ENCODE data around the gene GRM5. TPM values are rescaled to one million over a fixed set of nuclear protein-coding genes. Genes with fewer than 3 reads are reported as not detected.
"Not testable (repeated sequence)": the region's sequence is repeated elsewhere in the genome, so short reads cannot be mapped to it uniquely, and the experiment has no call there.

Gene GRM5
- total RNA-seq, 2 donors from 2014 or later = 0.33 TPM; not detected in 1

GRCh38 chr11:88909500-88909899 lies 156.3 kb downstream of the GRM5 start:
- ATAC-seq (no peak), DNase-seq (no peak)
- no peaks in the 10 kb centered on the region for H3K36me3 ChIP-seq (replicated peaks in 1 of 2; ENCODE audit: insufficient read depth in 1 of 2, low read depth in 2 of 2)
- H3K27ac ChIP-seq = no peak overlapping the region
- 59% methylated on average over 2 of the region's 2 CpGs for WGBS, 2 donors
- intact Hi-C loops (cut with DNase I) = no loop called here
- no peaks in the 10 kb centered on the region for H3K27me3 ChIP-seq
- no peak overlapping the region for H3K4me3 ChIP-seq
- no peaks in the 10 kb centered on the region for H3K9me3 ChIP-seq
- TF ChIP-seq POLR2A (IDR thresholded peaks at IDR 0.05) (no peak), CTCF (IDR thresholded peaks at IDR 0.05) (no peak)
- no peaks in the 10 kb centered on the region for H3K4me1 ChIP-seq

GRCh38 chr11:88901436-88901835 lies 164.3 kb downstream of the GRM5 start:
- H3K27ac ChIP-seq; H3K4me3 ChIP-seq; H3K27me3 ChIP-seq; H3K4me1 ChIP-seq; intact Hi-C loops (cut with DNase I); H3K9me3 ChIP-seq; DNase-seq; ATAC-seq; H3K36me3 ChIP-seq (replicated peaks in 1 of 2; ENCODE audit: insufficient read depth in 1 of 2, low read depth in 2 of 2): not testable (repeated sequence)
- WGBS, 2 donors = 52 to 61% methylated on average over 2 of the region's 2 CpGs

- H3K4me1 ChIP-seq; DNase-seq; H3K27ac ChIP-seq; ATAC-seq; intact Hi-C loops (cut with DNase I); H3K27me3 ChIP-seq; H3K36me3 ChIP-seq (replicated peaks in 1 of 2; ENCODE audit: insufficient read depth in 1 of 2, low read depth in 2 of 2); H3K4me3 ChIP-seq: not testable (repeated sequence)
- WGBS, 2 donors = 56 to 75% methylated on average over 1 of the region's 1 CpG
- H3K9me3 ChIP-seq = peaks cover 0 to 15% (median 0%) of the 10 kb centered on the region in 3 donors
These were observed 176.9 kb downstream of the GRM5 start for GRCh38 chr11:88888855-88889254.

- no peak for ATAC-seq
- Histone ChIP-seq H3K9me3 (peaks cover 0 to 15% (median 0%) of the 10 kb centered on the region in 3 donors), H3K36me3 (replicated peaks in 1 of 2; ENCODE audit: insufficient read depth in 1 of 2, low read depth in 2 of 2) (no peaks in the 10 kb centered on the region), H3K27me3 (no peaks in the 10 kb centered on the region), H3K27ac (no peak overlapping the region), H3K4me3 (no peak overlapping the region), H3K4me1 (no peaks in the 10 kb centered on the region)
- peak in 1 of 7 experiments; percentile 6 for TF ChIP-seq CTCF (IDR thresholded peaks at IDR 0.05)
- no peak for TF ChIP-seq POLR2A (IDR thresholded peaks at IDR 0.05)
- intact Hi-C loops (cut with DNase I) = no loop called here
- DNase-seq = peak in 1 of 4 donors; percentile 10
- WGBS, 2 donors = 49 to 52% methylated on average over 3 of the region's 3 CpGs
These were observed 179.0 kb downstream of the GRM5 start for GRCh38 chr11:88886796-88887195.

GRCh38 chr11:88882800-88883199 lies 183.0 kb downstream of the GRM5 start:
- WGBS, 2 donors = 63 to 73% methylated on average over 3 of the region's 3 CpGs
- H3K9me3 ChIP-seq; DNase-seq; H3K27ac ChIP-seq; intact Hi-C loops (cut with DNase I); H3K4me3 ChIP-seq; H3K4me1 ChIP-seq; H3K36me3 ChIP-seq (replicated peaks in 1 of 2; ENCODE audit: insufficient read depth in 1 of 2, low read depth in 2 of 2); H3K27me3 ChIP-seq; ATAC-seq: not testable (repeated sequence)

GRCh38 chr11:88861618-88862017 lies 204.2 kb downstream of the GRM5 start:
- DNase-seq (no peak), ATAC-seq (no peak)
- Histone ChIP-seq H3K36me3 (replicated peaks in 1 of 2; ENCODE audit: insufficient read depth in 1 of 2, low read depth in 2 of 2) (no peaks in the 10 kb centered on the region), H3K4me1 (no peaks in the 10 kb centered on the region), H3K9me3 (no peaks in the 10 kb centered on the region), H3K27ac (no peak overlapping the region), H3K4me3 (no peak overlapping the region), H3K27me3 (no peaks in the 10 kb centered on the region)
- intact Hi-C loops (cut with DNase I) = no loop called here
- TF ChIP-seq CTCF (IDR thresholded peaks at IDR 0.05) (no peak), POLR2A (IDR thresholded peaks at IDR 0.05) (no peak)

GRCh38 chr11:88860431-88860830 lies 205.4 kb downstream of the GRM5 start:
- H3K27ac ChIP-seq; H3K9me3 ChIP-seq; H3K4me3 ChIP-seq; ATAC-seq; DNase-seq; H3K27me3 ChIP-seq; H3K36me3 ChIP-seq (replicated peaks in 1 of 2; ENCODE audit: insufficient read depth in 1 of 2, low read depth in 2 of 2); H3K4me1 ChIP-seq; intact Hi-C loops (cut with DNase I): not testable (repeated sequence)
- WGBS, 2 donors = 79 to 84% methylated on average over 4 of the region's 4 CpGs

GRCh38 chr11:88853963-88854362 lies 211.8 kb downstream of the GRM5 start:
- DNase-seq; H3K9me3 ChIP-seq; H3K36me3 ChIP-seq (replicated peaks in 1 of 2; ENCODE audit: insufficient read depth in 1 of 2, low read depth in 2 of 2); H3K27me3 ChIP-seq; H3K27ac ChIP-seq; ATAC-seq; H3K4me3 ChIP-seq; H3K4me1 ChIP-seq; intact Hi-C loops (cut with DNase I): not testable (repeated sequence)
- 82 to 85% methylated on average over 2 of the region's 2 CpGs for WGBS, 2 donors

GRCh38 chr11:88851547-88851946 lies 214.2 kb downstream of the GRM5 start:
- intact Hi-C loops (cut with DNase I); H3K36me3 ChIP-seq (replicated peaks in 1 of 2; ENCODE audit: insufficient read depth in 1 of 2, low read depth in 2 of 2); H3K4me1 ChIP-seq; ATAC-seq; DNase-seq; H3K27me3 ChIP-seq; H3K9me3 ChIP-seq; H3K4me3 ChIP-seq; H3K27ac ChIP-seq: not testable (repeated sequence)

- H3K36me3 ChIP-seq (replicated peaks in 1 of 2; ENCODE audit: insufficient read depth in 1 of 2, low read depth in 2 of 2); H3K9me3 ChIP-seq; H3K27ac ChIP-seq; DNase-seq; H3K27me3 ChIP-seq; ATAC-seq; H3K4me3 ChIP-seq; H3K4me1 ChIP-seq; intact Hi-C loops (cut with DNase I): not testable (repeated sequence)
- 64 to 65% methylated on average over 4 of the region's 6 CpGs for WGBS, 2 donors
These were observed 216.0 kb downstream of the GRM5 start for GRCh38 chr11:88849773-88850172.
